NB4 (cell line): ENCODE results near the gene S100A3.
"Not testable (repeated sequence)": the region's sequence is repeated elsewhere in the genome, so short reads cannot be mapped to it uniquely, and the experiment has no call there.

Experiments
- CTCF ChIP-seq: IDR thresholded peaks from one replicate; pipeline ENCODE4 v1.5.1; 2012; ENCODE audit warnings: low read depth, low read length
- MAX ChIP-seq: IDR thresholded peaks from 2 replicates; pipeline ENCODE4 v1.6.1; 2011; ENCODE audit warnings: low read depth, low read length

- TF ChIP-seq MAX, CTCF: not testable (repeated sequence)
Observed at GRCh38 chr1:153520137-153520691, 28.8 kb downstream of the S100A3 start.
